IMR-90 (cell line): ENCODE data around the gene C14orf93. TPM values are rescaled to one million over a fixed set of nuclear protein-coding genes. Genes with fewer than 3 reads are reported as not detected.

Experiments
- ATAC-seq: fragments of 200-7000 bp; cut with Tn5 transposase; 2 replicates; pipeline ENCODE4 v1.9.1; 2020; ENCODE audit warnings: low read depth, mild to moderate bottlenecking, moderate library complexity
- BruUV-seq: library from RNA; stranded (reverse); fragments of 400-500 nt; replicated peaks from 2 replicates; lab custom pipeline; 2021; lab: Mats Ljungman, UMichigan
- CTCF ChIA-PET: fragments of 300-600 bp; formaldehyde crosslinking; extraction: SDS; loops from one replicate; lab custom pipeline; 2021; ENCODE audit warnings: antibody characterized with exemption; lab: Yijun Ruan, JAX
- POLR2A ChIA-PET: fragments of 300-600 bp; sonication (Branson Sonifier 250); formaldehyde crosslinking; loops from one replicate; lab custom pipeline; 2022; ENCODE audit warnings: antibody characterized with exemption; ENCODE audit not compliant: unreplicated experiment; lab: Charles Lee
- DNase-seq: peaks from one replicate; pipeline ENCODE4 v3.0.0; 2013
- H2AFZ ChIP-seq: replicated peaks from 2 replicates; pipeline ENCODE3; 2013; ENCODE audit warnings: low read length, mild to moderate bottlenecking; ENCODE audit not compliant: poor library complexity
- H2AK5ac ChIP-seq: 2 replicates; pipeline ENCODE4 v1.6.1; 2013; ENCODE audit warnings: low read depth, low read length, inconsistent platforms
- H2AK9ac ChIP-seq: replicated peaks from 2 replicates; pipeline ENCODE3; 2013; ENCODE audit warnings: mild to moderate bottlenecking, low read depth, low read length, moderate library complexity; ENCODE audit not compliant: poor library complexity
- H2BK120ac ChIP-seq: 2 replicates; pipeline ENCODE4 v1.6.1; 2013; ENCODE audit warnings: low read depth, low read length, inconsistent platforms
- H2BK15ac ChIP-seq: 3 replicates; pipeline ENCODE4 v1.6.1; 2013; ENCODE audit warnings: low read depth, low read length, inconsistent platforms
- H2BK20ac ChIP-seq: 2 replicates; pipeline ENCODE4 v1.6.1; 2013; ENCODE audit warnings: low read depth, mild to moderate bottlenecking, inconsistent platforms, low read length, moderate library complexity
- H2BK5ac ChIP-seq: 2 replicates; pipeline ENCODE4 v1.6.1; 2013; ENCODE audit warnings: mild to moderate bottlenecking, low read depth, low read length, inconsistent platforms; ENCODE audit not compliant: poor library complexity, severe bottlenecking
- H3K14ac ChIP-seq: replicated peaks from 2 replicates; pipeline ENCODE4 v1.6.1; 2013; ENCODE audit warnings: low read depth, low read length, inconsistent platforms
- H3K18ac ChIP-seq: 2 replicates; pipeline ENCODE4 v1.6.1; 2013; ENCODE audit warnings: low read depth, low read length, control low read depth
- H3K23ac ChIP-seq: 2 replicates; pipeline ENCODE4 v1.6.1; 2013; ENCODE audit warnings: low read depth, low read length, inconsistent platforms
- H3K27ac ChIP-seq: 2 replicates; pipeline ENCODE4 v1.5.1; 2013; ENCODE audit warnings: mild to moderate bottlenecking, control low read depth, low read length; ENCODE audit not compliant: insufficient read depth
- H3K27me3 ChIP-seq: 2 replicates; pipeline ENCODE4 v1.6.1; 2013; ENCODE audit warnings: low read length; ENCODE audit not compliant: control insufficient read depth, insufficient read depth
- H3K36me3 ChIP-seq: 2 replicates; pipeline ENCODE4 v1.6.1; 2013; ENCODE audit warnings: low read length, mixed read lengths; ENCODE audit not compliant: control insufficient read depth, insufficient read depth
- H3K4ac ChIP-seq: 2 replicates; pipeline ENCODE4 v1.6.1; 2013; ENCODE audit warnings: low read depth, low read length, inconsistent platforms
- H3K4me1 ChIP-seq: 2 replicates; pipeline ENCODE4 v1.6.1; 2013; ENCODE audit warnings: low read length, mixed read lengths; ENCODE audit not compliant: control insufficient read depth, insufficient read depth
- H3K4me2 ChIP-seq: 2 replicates; pipeline ENCODE4 v1.6.1; 2013; ENCODE audit warnings: low read depth, mild to moderate bottlenecking, control low read depth, low read length, moderate library complexity
- H3K4me3 ChIP-seq: 2 replicates; pipeline ENCODE4 v1.5.1; 2013; ENCODE audit warnings: low read depth, mild to moderate bottlenecking, control low read depth, low read length, moderate library complexity; ENCODE audit not compliant: insufficient read depth
- H3K56ac ChIP-seq: 2 replicates; pipeline ENCODE4 v1.6.1; 2013; ENCODE audit warnings: low read length, inconsistent platforms; ENCODE audit not compliant: insufficient read depth; ENCODE audit errors: extremely low read depth
- H3K79me1 ChIP-seq, 2 experiments: 2 replicates each; pipeline ENCODE4 v1.6.1; 2013; ENCODE audit warnings: low read length in 2 of 2, inconsistent platforms in 1 of 2, low read depth in 1 of 2
- H3K9ac ChIP-seq: 2 replicates; pipeline ENCODE4 v1.6.1; 2013; ENCODE audit warnings: low read depth, low read length, control low read depth
- H3K9me1 ChIP-seq: 2 replicates; pipeline ENCODE4 v1.6.1; 2013; ENCODE audit warnings: low read length, inconsistent platforms; ENCODE audit not compliant: insufficient read depth
- H3K9me3 ChIP-seq: 2 replicates; pipeline ENCODE4 v1.6.1; 2013; ENCODE audit warnings: low read length; ENCODE audit not compliant: control insufficient read depth, insufficient read depth
- H4K20me1 ChIP-seq: 2 replicates; pipeline ENCODE4 v1.6.1; 2013; ENCODE audit warnings: low read length, inconsistent platforms; ENCODE audit not compliant: insufficient read depth
- H4K5ac ChIP-seq: 2 replicates; pipeline ENCODE4 v1.6.1; 2013; ENCODE audit warnings: mild to moderate bottlenecking, low read depth, low read length, control low read depth
- H4K8ac ChIP-seq, 2 experiments: 2 replicates each; pipeline ENCODE4 v1.6.1; 2013; ENCODE audit warnings: low read depth in 2 of 2, low read length in 2 of 2, control low read depth in 1 of 2, inconsistent platforms in 1 of 2
- H4K91ac ChIP-seq: 2 replicates; pipeline ENCODE4 v1.6.1; 2013; ENCODE audit warnings: low read depth, low read length, inconsistent platforms; ENCODE audit not compliant: insufficient read depth
- BHLHE40 ChIP-seq: fragments of 150-350 bp; IDR thresholded peaks from 2 replicates; pipeline ENCODE4 v1.6.1; 2016; ENCODE audit warnings: mild to moderate bottlenecking, low read depth, low read length
- CEBPB ChIP-seq: IDR thresholded peaks from 2 replicates; pipeline ENCODE4 v1.6.1; 2012; ENCODE audit warnings: low read depth, low read length, improper control_type of control experiment
- FOS ChIP-seq: fragments of 150-350 bp; IDR thresholded peaks from 2 replicates; pipeline ENCODE4 v1.6.1; 2016; ENCODE audit warnings: low read depth, low read length
- MAFK ChIP-seq: IDR thresholded peaks from 2 replicates; pipeline ENCODE4 v1.6.1; 2012; ENCODE audit warnings: low read depth, low read length, improper control_type of control experiment
- MAZ ChIP-seq: IDR thresholded peaks from 2 replicates; pipeline ENCODE4 v1.6.1; 2012; ENCODE audit warnings: low read depth, mild to moderate bottlenecking, low read length, improper control_type of control experiment, moderate library complexity, borderline replicate concordance
- MXI1 ChIP-seq: IDR thresholded peaks from 2 replicates; pipeline ENCODE4 v1.6.1; 2012; ENCODE audit warnings: low read depth, mild to moderate bottlenecking, low read length, moderate library complexity, borderline replicate concordance
- POLR2A ChIP-seq: IDR thresholded peaks from 2 replicates; pipeline ENCODE4 v1.6.1; 2012; ENCODE audit warnings: mild to moderate bottlenecking, low read depth, low read length
- RAD21 ChIP-seq: IDR thresholded peaks from 2 replicates; pipeline ENCODE4 v1.6.1; 2012; ENCODE audit warnings: low read length, improper control_type of control experiment
- RCOR1 ChIP-seq: IDR thresholded peaks from 2 replicates; pipeline ENCODE4 v1.6.1; 2012; ENCODE audit warnings: mild to moderate bottlenecking, low read length, improper control_type of control experiment; ENCODE audit not compliant: insufficient replicate concordance
- RFX5 ChIP-seq: IDR thresholded peaks from 2 replicates; pipeline ENCODE4 v1.8.0; 2012; ENCODE audit warnings: low read depth, mild to moderate bottlenecking, low read length, moderate library complexity
- SMC3 ChIP-seq: fragments of 150-350 bp; IDR thresholded peaks from 2 replicates; pipeline ENCODE4 v1.6.1; 2016; ENCODE audit warnings: low read depth, mild to moderate bottlenecking, antibody characterized with exemption, low read length, moderate library complexity
- whole genome bisulfite sequencing, 2 experiments: methylation state at CpG; one replicate each; pipeline versions ENCODE4 v1.1.5 to v1.1.7; 2013; ENCODE audit warnings: missing lambda C conversion rate in 2 of 2; ENCODE audit not compliant: insufficient read length in 1 of 2; ENCODE audit errors: extremely low coverage in 2 of 2; 5-methylcytosine and 5-hydroxymethylcytosine counted together
- dilution Hi-C: fragments of 300-500 bp; cut with HindIII; formaldehyde crosslinking; loops from one replicate; pipeline ENCODE4 v1.14.3; 2018; ENCODE audit warnings: low sequenced_read_pairs; ENCODE audit not compliant: unreplicated experiment
- in situ Hi-C: fragments of 300-500 bp; cut with MboI; formaldehyde crosslinking; loops from 3 replicates; pipeline ENCODE4 v1.14.3; 2019; ENCODE audit warnings: low sequenced_read_pairs, inconsistent platforms, mixed read lengths
- intact Hi-C: fragments of 100-400 bp; cut with micrococcal nuclease; formaldehyde crosslinking; loops from 2 replicates; pipeline ENCODE4 v1.10.0; 2022
- polyA plus RNA-seq, 3 experiments: library from polyadenylated mRNA; depleted of rRNA; stranded (reverse); fragments of >200 nt; gene quantifications; 2 replicates each; pipeline ENCODE4 v1.2.3, GENCODE V29; 2012; ENCODE audit warnings: low replicate concordance in 1 of 3
- total RNA-seq: library from RNA; depleted of rRNA; stranded (reverse); fragments of >200 nt; gene quantifications from 2 replicates; pipeline ENCODE4 v1.2.3, GENCODE V29; 2012
- TF ChIP-seq, protein P1 (sequence below): fragments of 150-350 bp; IDR thresholded peaks from 2 replicates; pipeline ENCODE4 v1.6.1; 2017; ENCODE audit warnings: mild to moderate bottlenecking, antibody characterized with exemption, low read length, low read depth
- TF ChIP-seq, protein P2 (sequence below): fragments of 150-350 bp; IDR thresholded peaks from 2 replicates; pipeline ENCODE4 v1.6.1; 2016; ENCODE audit warnings: low read depth, mild to moderate bottlenecking, low read length, moderate library complexity, borderline replicate concordance

The C14orf93 gene
- total and polyA plus RNA-seq, 2 of the 4 experiments (the other 2 are of a cell fraction), result 5.4 to 5.7 TPM

DNA sequence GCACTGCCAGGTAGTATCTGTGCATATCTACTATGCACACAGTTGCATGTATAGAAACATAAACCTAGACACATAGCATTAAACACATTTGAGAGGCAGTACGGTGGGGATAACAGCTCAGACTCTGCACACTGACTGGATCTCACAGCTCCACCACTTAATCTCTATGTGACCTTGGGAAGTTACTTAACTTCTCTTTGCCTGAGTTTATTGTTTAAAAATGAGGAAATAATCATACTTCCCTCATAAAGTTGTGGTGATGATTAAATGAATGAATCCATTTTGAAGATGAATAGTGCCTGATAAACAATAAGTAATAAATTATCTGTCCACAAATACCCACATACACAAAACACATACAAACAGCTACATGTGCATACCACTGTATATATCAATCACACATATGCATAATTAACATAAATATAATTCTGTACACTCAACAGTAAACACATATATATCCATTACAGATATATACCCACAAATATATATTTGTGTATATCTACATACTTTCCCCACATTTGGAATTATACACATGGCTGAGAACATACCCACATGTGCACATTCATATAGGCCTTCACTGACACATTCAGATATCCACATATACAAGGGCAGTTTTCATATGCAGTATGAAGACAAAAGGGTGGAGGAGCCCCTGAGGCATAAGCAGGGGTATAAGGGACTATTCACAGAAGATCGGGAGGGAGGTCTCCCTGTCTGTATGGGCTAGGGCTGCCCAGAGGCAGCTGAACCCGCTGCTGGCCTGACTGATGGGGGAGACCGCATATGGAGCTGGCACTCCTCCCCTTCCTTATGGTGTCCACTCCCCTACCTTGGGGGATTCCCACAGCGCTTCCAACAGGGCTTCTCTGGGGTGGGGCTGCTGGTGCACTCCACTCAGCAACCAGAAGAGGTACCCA is 41.5 kb upstream of the C14orf93 start:
- Histone ChIP-seq H3K14ac (no peak overlapping the region), H3K9me1 (peaks cover 3% of the 10 kb centered on the region; the same call in 1 of the 2 replicates), H4K5ac (no peak overlapping the region), H3K9ac (no peak overlapping the region), H3K56ac (no peak overlapping the region), H4K91ac (no peak overlapping the region), H3K36me3 (peaks cover 2% of the 10 kb centered on the region; the same call in 1 of the 2 replicates), H2AK9ac (no peak overlapping the region), H3K79me1 (peaks cover 0 to 12% of the 10 kb centered on the region in 2 experiments; a peak in 2 of 4 replicates), H3K9me3 (no peaks in the 10 kb centered on the region), H2AFZ (no peak overlapping the region), H4K20me1 (no peaks in the 10 kb centered on the region; the same call in 1 of the 2 replicates), H3K4me1 (peaks cover 9% of the 10 kb centered on the region), H3K27ac (no peak overlapping the region), H3K27me3 (no peaks in the 10 kb centered on the region), H2BK5ac (no peak overlapping the region), H3K23ac (no peak overlapping the region; the same call in 1 of the 2 replicates), H3K4me2 (no peak overlapping the region), H3K4me3 (no peak overlapping the region), H3K4ac (no peak overlapping the region), H2BK15ac (no peak overlapping the region), H4K8ac (no peak overlapping the region), H2AK5ac (no peak overlapping the region), H3K18ac (no peak overlapping the region), H2BK120ac (no peak overlapping the region), H2BK20ac (no peak overlapping the region)
- ATAC-seq, result no peak
- no peak for DNase-seq
- in situ Hi-C loops (loop anchor here (5.0 kb wide), 1 partner anchor 59 kb away; no protein-coding TSS in a partner anchor), dilution Hi-C loops (no loop called here), intact Hi-C loops (loop anchor here (1.0 kb wide), 1 partner anchor 33 kb away; no protein-coding TSS in a partner anchor)
- ChIA-PET CTCF (interaction anchor here (1.4 to 1.5 kb wide), 2 partner anchors 57 to 58 kb away, joined by 4 to 5 read pairs; no protein-coding TSS in a partner anchor), POLR2A (interaction anchor here (0.6 to 1.0 kb wide), 2 partner anchors 27 to 121 kb away, joined by 3 to 4 read pairs; no protein-coding TSS in a partner anchor)
- WGBS, 2 experiments, result no CpG with 5 or more reads among the region's 5 CpGs
- no TSS peak for BruUV-seq
- TF ChIP-seq CEBPB, result no peak
- TF ChIP-seq FOS, result no peak
- TF ChIP-seq, protein P1, sequence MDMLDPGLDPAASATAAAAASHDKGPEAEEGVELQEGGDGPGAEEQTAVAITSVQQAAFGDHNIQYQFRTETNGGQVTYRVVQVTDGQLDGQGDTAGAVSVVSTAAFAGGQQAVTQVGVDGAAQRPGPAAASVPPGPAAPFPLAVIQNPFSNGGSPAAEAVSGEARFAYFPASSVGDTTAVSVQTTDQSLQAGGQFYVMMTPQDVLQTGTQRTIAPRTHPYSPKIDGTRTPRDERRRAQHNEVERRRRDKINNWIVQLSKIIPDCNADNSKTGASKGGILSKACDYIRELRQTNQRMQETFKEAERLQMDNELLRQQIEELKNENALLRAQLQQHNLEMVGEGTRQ, result no peak
- no peak for TF ChIP-seq BHLHE40
- TF ChIP-seq RFX5, result no peak
- no peak for TF ChIP-seq RAD21
- no peak for TF ChIP-seq MXI1
- no peak for TF ChIP-seq MAZ
- TF ChIP-seq RCOR1, result no peak
- TF ChIP-seq MAFK, result no peak
- no peak for TF ChIP-seq POLR2A
- TF ChIP-seq, protein P2, sequence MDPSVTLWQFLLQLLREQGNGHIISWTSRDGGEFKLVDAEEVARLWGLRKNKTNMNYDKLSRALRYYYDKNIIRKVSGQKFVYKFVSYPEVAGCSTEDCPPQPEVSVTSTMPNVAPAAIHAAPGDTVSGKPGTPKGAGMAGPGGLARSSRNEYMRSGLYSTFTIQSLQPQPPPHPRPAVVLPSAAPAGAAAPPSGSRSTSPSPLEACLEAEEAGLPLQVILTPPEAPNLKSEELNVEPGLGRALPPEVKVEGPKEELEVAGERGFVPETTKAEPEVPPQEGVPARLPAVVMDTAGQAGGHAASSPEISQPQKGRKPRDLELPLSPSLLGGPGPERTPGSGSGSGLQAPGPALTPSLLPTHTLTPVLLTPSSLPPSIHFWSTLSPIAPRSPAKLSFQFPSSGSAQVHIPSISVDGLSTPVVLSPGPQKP, result no peak
- TF ChIP-seq SMC3, result no peak
